ENCODE measurements around the gene BCO1.

Gene BCO1

GRCh38 chr16:81275795-81276194 lies 37.3 kb downstream of the BCO1 start:
- no peak for DNase-seq (ENCODE audit: low read depth)

DNA sequence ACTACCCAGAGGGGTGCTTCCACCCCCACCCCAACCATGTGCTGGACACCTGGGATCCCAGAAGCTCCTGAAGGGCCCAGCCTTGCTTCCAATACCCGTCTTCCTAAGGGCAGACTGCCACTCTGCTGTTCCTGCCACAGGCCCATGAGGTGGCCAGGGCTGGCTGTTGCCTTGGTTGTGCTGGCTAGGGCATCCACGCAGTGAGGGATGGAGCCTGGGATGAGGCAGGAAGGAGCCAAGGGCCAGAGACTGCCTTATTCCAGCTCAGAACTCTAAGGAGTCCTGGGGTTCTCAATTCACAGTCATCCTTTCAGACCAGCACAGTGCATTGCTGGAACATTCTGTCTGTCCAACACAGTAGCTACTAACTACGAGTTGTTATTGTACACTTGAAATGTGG lies 37.8 kb downstream of the BCO1 start:
- DNase-seq (ENCODE audit: low read depth), result no peak

DNA sequence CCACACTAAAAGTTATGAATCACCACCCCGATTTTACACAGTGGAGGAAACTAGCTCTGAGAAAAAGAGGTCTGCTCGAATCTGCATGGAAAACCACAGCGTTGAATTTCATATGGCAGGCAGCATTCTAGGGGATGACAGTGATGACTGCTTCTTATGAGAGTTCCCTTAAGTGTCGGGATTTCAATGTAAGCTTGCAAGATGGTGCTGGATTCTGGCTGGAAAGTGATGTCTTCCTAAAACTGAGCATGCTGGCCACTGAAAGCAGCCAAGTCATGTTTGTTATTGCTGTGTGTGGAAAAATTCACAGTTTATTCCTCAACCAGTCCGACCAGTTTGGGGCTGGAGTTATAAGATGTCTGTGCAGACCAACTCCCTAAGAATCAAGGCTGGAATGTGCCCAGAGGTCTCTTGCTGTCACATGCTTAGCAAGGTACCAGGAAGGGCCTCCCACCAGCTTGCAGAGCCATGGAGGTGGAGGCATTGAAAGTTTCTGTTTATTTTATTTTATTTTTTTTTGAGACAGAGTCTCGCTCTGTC lies 39.1 kb downstream of the BCO1 start:
- no peak for DNase-seq (ENCODE audit: low read depth)

DNA sequence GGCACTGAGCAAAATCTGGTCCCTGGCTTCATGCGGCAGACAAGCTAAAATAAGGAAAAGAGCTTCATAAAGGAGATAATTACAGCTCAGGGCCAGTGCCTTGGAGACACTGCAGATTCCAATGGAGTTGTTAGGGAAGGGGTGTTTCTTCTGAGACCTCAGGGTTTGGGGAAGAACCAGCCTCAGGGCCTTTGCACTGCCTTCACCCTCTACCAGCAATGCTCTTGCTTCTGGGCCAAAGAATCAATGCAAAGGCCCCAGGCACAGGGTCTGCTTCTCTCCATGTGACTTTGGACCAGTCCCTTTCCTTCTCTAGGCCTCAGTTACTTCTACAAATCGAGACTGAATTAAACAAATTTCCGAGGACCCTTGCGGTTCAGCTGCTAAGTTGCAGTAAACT lies 40.0 kb downstream of the BCO1 start:
- DNase-seq (ENCODE audit: low read depth), result no peak

DNA sequence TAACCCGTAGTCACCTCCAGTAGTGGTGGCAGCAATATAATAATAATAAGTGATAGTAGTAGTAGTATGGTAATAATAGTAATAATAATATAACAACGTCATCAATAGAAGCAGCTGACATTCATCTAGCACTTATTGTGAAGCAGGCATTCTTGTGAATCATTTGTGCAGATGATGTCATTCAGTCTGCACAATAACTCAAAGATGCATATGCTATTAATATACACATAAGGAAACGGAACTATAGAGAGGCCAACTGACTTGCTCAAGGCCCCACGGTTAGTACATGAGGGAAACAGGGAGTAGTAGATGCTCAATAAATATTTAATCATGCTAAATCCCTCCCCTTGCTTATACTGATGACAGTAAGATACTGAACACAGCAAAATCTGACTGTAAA lies 40.9 kb downstream of the BCO1 start:
- DNase-seq (ENCODE audit: low read depth), result peak; percentile 38

GRCh38 chr16:81280393-81280792 lies 41.9 kb downstream of the BCO1 start:
- DNase-seq (ENCODE audit: low read depth), result peak; percentile 8

GRCh38 chr16:81283044-81283443 lies 44.6 kb downstream of the BCO1 start:
- DNase-seq (ENCODE audit: low read depth), result no peak

DNA sequence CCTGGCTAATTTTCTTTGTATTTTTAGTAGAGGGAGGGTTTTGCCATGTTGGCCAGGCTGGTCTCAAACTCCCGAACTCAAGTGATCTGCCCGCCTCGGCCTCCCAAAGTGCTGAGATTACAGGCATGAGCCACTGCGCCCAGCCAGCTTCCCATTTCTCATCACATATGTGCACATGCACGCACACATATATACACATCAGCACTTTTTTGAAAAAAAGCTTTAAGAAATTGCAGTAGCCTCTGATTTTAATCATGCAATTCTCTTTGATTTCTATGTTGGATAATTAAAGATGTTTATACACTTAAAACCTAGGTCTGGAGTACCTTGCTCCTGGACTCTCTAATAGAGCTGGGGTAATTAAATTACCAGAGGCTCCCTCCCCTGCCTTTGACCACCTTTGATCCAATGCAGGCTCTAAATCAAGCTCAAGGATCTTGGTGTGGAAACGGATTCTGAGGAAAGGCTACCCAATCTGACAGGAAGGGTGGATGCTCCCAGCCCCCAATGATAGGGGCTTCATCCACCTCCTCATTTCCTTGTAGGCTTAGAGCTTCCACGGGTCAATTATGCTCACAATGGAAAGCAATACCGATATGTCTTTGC lies 46.6 kb downstream of the BCO1 start:
- DNase-seq (ENCODE audit: low read depth), result no peak

DNA sequence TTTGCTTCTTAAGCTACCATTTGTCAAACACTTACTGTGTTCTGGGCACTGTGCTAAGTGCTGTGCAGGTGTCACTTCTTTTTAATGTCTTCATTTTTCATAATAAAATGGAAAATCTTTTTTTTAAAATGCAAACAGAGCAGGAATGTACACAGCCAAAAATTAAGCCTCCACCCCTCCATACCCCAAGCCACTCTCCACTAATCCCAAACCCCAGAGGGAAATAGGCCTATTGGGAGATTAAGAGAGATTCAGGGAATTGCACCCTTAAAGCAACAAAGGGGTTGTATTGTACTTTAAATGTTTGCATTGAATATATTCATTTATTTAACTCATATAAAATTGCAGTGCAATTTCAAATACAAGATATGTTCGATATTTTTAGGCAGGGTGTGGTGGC lies 47.7 kb downstream of the BCO1 start:
- no peak for DNase-seq (ENCODE audit: low read depth)

DNA sequence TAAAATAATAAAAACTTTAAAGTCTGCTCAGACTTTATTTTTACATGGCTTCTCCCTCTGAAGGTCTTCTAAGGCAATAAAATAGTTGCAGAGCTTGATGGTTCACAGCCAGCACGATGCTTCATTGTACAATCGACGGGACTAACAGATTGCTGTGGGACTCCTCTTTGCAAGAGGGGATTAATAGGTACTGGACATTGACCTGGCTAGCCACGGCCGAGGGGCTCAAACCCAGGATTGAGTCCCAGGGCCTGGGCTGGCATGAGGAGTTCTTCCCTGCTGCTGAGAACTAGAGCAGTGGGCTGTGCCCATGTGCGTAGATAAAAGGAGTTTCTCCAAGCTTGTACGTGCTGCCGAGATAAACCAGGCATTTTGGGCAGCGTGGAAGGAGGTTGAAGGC lies 52.6 kb downstream of the BCO1 start:
- no peak for DNase-seq (ENCODE audit: low read depth)

GRCh38 chr16:81292936-81293335 lies 54.4 kb downstream of the BCO1 start:
- no peak for DNase-seq (ENCODE audit: low read depth)

- no peak for DNase-seq (ENCODE audit: low read depth)
These were observed 55.7 kb downstream of the BCO1 start for GRCh38 chr16:81293909-81294802.

DNA sequence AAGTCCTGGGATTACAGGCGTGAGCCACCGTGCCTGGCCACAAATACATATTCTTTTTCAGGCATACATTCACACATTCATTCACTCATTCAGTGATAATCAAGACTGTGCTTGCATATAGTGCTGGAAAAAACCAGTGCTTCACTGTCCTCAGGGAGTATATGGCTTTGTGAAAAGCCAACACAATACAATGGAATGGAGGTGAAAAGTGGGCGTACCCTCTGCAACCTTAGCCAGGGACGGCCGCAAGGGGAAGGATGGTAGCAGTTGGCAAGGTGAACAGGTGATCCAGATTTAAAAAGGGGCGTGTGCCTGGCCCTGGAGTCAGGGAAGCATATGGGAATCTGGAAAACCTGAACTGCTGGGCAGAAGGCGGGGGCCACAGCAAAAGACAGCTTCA lies 58.1 kb downstream of the BCO1 start:
- DNase-seq (ENCODE audit: low read depth), result no peak

- DNase-seq (ENCODE audit: low read depth), result no peak
These were observed 69.3 kb downstream of the BCO1 start for GRCh38 chr16:81307770-81308169.

DNA sequence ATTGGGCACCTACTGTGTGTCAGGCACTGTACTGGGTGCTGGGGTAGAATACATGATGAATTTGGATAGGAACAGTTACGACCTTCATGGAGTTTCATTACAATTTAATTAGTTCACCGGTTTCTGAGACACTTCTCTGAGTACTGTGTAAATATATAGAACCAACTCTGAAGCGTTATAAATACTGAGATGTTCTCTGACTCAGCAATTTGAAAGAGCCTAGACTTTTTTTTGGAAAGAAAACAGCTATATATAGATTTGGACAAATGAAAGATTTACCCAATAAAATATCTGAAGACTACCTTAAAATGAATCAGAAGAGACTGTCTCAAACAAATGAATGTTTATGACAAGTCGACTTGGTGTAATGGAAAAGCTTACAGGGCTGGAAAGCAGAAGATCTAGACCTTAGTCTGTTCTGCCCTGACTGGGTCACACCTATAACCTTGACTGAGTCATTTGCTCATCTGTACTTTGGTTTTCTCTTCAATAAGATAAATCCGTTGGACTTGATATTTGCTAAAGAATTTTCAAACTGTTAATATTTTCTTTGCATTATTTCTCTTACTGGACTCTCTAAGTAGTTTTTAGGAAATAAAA lies 71.7 kb downstream of the BCO1 start:
- DNase-seq (ENCODE audit: low read depth), result no peak

- DNase-seq (ENCODE audit: low read depth), result no peak
These were observed 73.3 kb downstream of the BCO1 start for GRCh38 chr16:81311762-81312161.

- DNase-seq (ENCODE audit: low read depth), result peak; percentile 80
These were observed 75.5 kb downstream of the BCO1 start for GRCh38 chr16:81313701-81314602.

DNA sequence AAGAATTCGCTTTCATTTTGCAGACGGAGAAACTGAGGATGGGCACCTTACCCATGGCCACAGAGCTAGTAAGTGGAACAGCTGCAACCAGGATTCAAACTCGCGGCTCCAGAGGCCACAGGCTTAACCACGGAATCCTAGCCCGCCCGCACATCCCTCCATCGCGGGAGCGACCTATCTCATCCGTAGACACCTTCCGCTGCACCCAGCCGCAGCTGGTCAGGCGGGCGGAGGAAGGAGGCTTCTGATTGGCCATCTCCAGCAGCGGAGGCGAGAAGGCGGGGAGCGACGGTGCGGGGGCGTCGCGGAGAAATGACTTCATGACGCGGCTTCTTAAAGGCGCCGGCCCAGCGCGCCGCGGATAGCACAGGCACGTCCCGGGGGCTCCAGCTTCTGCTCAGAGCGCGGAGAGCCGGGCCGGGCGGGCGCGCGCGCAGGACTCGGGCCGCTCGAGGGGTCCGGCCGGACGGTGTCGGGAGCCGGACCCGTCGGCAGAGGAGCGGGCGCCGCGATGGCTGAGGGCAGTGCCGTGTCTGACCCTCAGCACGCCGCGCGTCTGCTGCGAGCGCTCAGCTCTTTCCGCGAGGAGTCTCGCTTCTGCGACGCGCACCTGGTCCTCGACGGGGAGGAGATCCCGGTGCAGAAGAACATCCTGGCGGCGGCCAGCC lies 76.2 kb downstream of the BCO1 start, which contains the start of gene GAN:
Gene GAN (plus strand): TSS at position 360 of the 668 bp plus-strand sequence. CDS start 152 bp downstream, at position 512.
- peak; percentile 96 for DNase-seq (ENCODE audit: low read depth)

GRCh38 chr16:81315271-81316175 lies 77.0 kb downstream of the BCO1 start:
- DNase-seq (ENCODE audit: low read depth), result peak; percentile 70

- DNase-seq (ENCODE audit: low read depth), result no peak
These were observed 77.6 kb downstream of the BCO1 start for GRCh38 chr16:81316176-81316496.

Measured in EH (cell line).